ENCODE data around the gene SMG7. TPM values are rescaled to one million over a fixed set of nuclear protein-coding genes. Genes with fewer than 3 reads are reported as not detected.

The SMG7 gene
- total RNA-seq, 1 experiment from 2014 or later: 72.9 TPM

DNA sequence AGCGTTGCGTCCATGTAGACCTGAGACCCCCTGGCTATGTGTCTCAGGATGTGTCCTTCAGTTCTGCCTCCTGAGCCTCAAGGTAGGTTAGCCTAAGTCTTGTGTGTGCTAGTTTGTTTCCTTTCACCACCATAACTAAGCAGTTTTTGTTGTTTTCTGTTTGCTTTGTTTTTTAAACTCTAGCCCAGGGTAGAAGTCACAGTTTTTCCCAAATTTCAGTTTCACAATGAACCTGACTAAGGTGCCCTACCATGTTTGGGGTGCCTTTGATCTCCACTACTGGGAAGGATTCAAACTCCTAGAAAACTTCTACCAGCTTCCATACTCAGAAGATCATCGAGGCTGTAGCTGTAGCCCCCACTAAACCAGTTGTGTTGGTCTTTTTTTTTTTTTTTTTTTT, 14.8 kb upstream of the SMG7 start:
- no peak overlapping the region for H2AFZ ChIP-seq
- peaks cover 52% of the 10 kb centered on the region for H3K4me1 ChIP-seq (replicated peaks; ENCODE audit: insufficient read depth)
- ChIA-PET POLR2A (ENCODE audit: unreplicated experiment) (no interaction called here), CTCF (no interaction called here)
- H3K4me3 ChIP-seq: no peak overlapping the region
- no peaks in the 10 kb centered on the region for H3K79me2 ChIP-seq (ENCODE audit: low read depth)
- no TSS peak for BruUV-seq (replicated peaks)
- H3K27me3 ChIP-seq (ENCODE audit: insufficient read depth, low read depth): no peaks in the 10 kb centered on the region
- intact Hi-C loops (cut with micrococcal nuclease; ENCODE audit: unreplicated experiment): no loop called here
- no peak for DNase-seq
- H4K20me1 ChIP-seq (ENCODE audit: insufficient read depth): no peaks in the 10 kb centered on the region
- H3K9me2 ChIP-seq (ENCODE audit: insufficient read depth): no peaks in the 10 kb centered on the region
- peaks cover 39% of the 10 kb centered on the region for H3F3A ChIP-seq (ENCODE audit: insufficient read depth, low read depth)
- no peak overlapping the region for H3K4me2 ChIP-seq
- no peak for TF ChIP-seq EZH2 (IDR thresholded peaks at IDR 0.05; ENCODE audit: low read depth)
- TF ChIP-seq, protein P1, sequence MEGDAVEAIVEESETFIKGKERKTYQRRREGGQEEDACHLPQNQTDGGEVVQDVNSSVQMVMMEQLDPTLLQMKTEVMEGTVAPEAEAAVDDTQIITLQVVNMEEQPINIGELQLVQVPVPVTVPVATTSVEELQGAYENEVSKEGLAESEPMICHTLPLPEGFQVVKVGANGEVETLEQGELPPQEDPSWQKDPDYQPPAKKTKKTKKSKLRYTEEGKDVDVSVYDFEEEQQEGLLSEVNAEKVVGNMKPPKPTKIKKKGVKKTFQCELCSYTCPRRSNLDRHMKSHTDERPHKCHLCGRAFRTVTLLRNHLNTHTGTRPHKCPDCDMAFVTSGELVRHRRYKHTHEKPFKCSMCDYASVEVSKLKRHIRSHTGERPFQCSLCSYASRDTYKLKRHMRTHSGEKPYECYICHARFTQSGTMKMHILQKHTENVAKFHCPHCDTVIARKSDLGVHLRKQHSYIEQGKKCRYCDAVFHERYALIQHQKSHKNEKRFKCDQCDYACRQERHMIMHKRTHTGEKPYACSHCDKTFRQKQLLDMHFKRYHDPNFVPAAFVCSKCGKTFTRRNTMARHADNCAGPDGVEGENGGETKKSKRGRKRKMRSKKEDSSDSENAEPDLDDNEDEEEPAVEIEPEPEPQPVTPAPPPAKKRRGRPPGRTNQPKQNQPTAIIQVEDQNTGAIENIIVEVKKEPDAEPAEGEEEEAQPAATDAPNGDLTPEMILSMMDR (conservative IDR thresholded peaks at IDR 0.05): no peak
- H3K9me3 ChIP-seq (ENCODE audit: insufficient read depth, low read depth): peaks cover 3% of the 10 kb centered on the region; the same call in 1 of the 2 replicates
- no peak overlapping the region for H3K27ac ChIP-seq
- no peaks in the 10 kb centered on the region for H3K36me3 ChIP-seq (ENCODE audit: low read depth)

DNA sequence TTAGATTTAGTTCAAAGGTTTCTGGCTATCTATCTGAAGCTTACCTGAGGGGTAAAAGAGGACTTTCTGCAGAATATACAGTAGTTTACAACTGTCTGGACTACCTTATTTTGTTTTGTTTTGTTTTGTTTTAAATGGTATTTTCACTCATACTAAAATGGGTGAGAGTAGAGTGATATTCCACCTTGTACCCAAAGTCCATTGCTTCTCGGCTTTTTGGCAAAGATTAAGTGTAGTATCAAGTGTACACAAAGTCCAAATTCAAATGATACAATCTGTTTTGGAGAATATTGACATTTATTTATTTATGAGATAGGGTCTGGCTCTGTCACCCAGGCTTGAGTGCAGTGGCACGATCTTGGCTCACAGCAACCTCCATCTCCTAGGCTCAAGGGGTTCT, 11.7 kb upstream of the SMG7 start:
- TF ChIP-seq, protein P1 (conservative IDR thresholded peaks at IDR 0.05): no peak
- TF ChIP-seq EZH2 (IDR thresholded peaks at IDR 0.05; ENCODE audit: low read depth): no peak
- no peaks in the 10 kb centered on the region for H4K20me1 ChIP-seq (ENCODE audit: insufficient read depth)
- no peaks in the 10 kb centered on the region for H3K36me3 ChIP-seq (ENCODE audit: low read depth)
- ChIA-PET POLR2A (ENCODE audit: unreplicated experiment) (no interaction called here), CTCF (no interaction called here)
- no peaks in the 10 kb centered on the region for H3K27me3 ChIP-seq (ENCODE audit: insufficient read depth, low read depth)
- H3K79me2 ChIP-seq (ENCODE audit: low read depth): no peaks in the 10 kb centered on the region
- peak overlapping the region; percentile 90 for H3K27ac ChIP-seq
- intact Hi-C loops (cut with micrococcal nuclease; ENCODE audit: unreplicated experiment): no loop called here
- peaks cover 14% of the 10 kb centered on the region; the same call in 1 of the 2 replicates for H3F3A ChIP-seq (ENCODE audit: insufficient read depth, low read depth)
- H3K4me1 ChIP-seq (replicated peaks; ENCODE audit: insufficient read depth): peaks cover 36% of the 10 kb centered on the region
- H3K9me3 ChIP-seq (ENCODE audit: insufficient read depth, low read depth): peaks cover 3% of the 10 kb centered on the region; the same call in 1 of the 2 replicates
- no TSS peak for BruUV-seq (replicated peaks)
- H3K4me3 ChIP-seq: peak overlapping the region; percentile 6; the same call in 1 of the 2 replicates
- DNase-seq: no peak
- no peak overlapping the region for H2AFZ ChIP-seq
- H3K9me2 ChIP-seq (ENCODE audit: insufficient read depth): no peaks in the 10 kb centered on the region
- peak overlapping the region; percentile 63 for H3K4me2 ChIP-seq

DNA sequence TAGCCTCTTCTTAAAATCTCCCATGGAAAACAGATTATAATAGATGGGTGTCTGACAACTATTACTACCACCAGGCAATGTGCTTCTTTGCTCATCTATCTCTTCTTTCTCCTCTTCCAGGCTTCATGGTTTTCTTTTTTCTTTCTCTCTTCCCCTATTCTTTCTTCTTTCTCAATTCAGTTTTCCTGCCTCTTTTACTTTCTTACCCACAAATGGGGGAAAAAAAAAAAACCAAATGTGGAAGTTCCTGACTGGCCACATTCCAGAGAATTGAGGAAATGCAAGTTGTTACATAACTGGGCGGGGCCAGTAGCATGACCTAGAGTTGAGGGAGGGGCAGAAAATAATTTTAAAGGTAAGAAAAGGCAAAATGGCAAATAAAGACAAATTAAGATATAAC, 10.9 kb upstream of the SMG7 start:
- Histone ChIP-seq H3K4me3 (peak overlapping the region; percentile 6; the same call in 1 of the 2 replicates), H3K79me2 (ENCODE audit: low read depth) (no peaks in the 10 kb centered on the region), H3K9me3 (ENCODE audit: insufficient read depth, low read depth) (peaks cover 3% of the 10 kb centered on the region; the same call in 1 of the 2 replicates), H3K27me3 (ENCODE audit: insufficient read depth, low read depth) (no peaks in the 10 kb centered on the region), H3K4me2 (peak overlapping the region; percentile 63), H4K20me1 (ENCODE audit: insufficient read depth) (no peaks in the 10 kb centered on the region), H3K9me2 (ENCODE audit: insufficient read depth) (no peaks in the 10 kb centered on the region), H2AFZ (peak overlapping the region; percentile 29), H3F3A (ENCODE audit: insufficient read depth, low read depth) (peaks cover 14% of the 10 kb centered on the region; the same call in 1 of the 2 replicates), H3K27ac (peak overlapping the region; percentile 90), H3K36me3 (ENCODE audit: low read depth) (no peaks in the 10 kb centered on the region), H3K4me1 (replicated peaks; ENCODE audit: insufficient read depth) (peaks cover 36% of the 10 kb centered on the region)
- no peak for TF ChIP-seq EZH2 (IDR thresholded peaks at IDR 0.05; ENCODE audit: low read depth)
- TF ChIP-seq, protein P1 (conservative IDR thresholded peaks at IDR 0.05): no peak
- ChIA-PET POLR2A (ENCODE audit: unreplicated experiment) (interaction anchor here (0.6 kb wide), 1 partner anchor 436 kb away, joined by 3 read pairs; no protein-coding TSS in a partner anchor), CTCF (interaction anchor here (0.7 kb wide), 1 partner anchor 8 kb away, joined by 3 read pairs; no protein-coding TSS in a partner anchor)
- DNase-seq: peak; percentile 72 to 83
- intact Hi-C loops (cut with micrococcal nuclease; ENCODE audit: unreplicated experiment): no loop called here
- no TSS peak for BruUV-seq (replicated peaks)

All from PC-9 (cell line).